ENCODE results near the gene CABLES2.

DNA sequence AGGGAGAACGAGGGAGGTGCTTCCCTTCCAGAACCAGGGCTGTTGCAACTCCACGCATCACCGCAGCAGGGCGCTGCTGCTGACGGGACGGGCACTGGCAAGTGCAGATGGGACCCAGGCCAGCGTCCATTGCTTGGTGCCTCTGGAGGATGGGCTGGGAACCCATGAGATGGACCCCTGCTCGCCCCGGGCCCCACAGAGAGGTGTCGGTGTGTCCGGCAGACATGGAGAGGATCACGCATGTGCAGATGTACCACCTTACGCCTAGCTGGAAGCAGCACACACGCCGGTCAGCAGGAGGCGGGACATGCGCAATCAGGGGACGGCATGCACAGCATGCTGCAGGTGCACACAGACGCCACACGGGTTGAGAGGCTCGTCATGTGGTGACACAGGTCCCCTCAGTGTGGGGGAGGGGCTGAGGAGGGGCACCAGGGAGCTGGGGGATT lies 5.7 kb downstream of the CABLES2 start:
- TF ChIP-seq CTCF (IDR thresholded peaks at IDR 0.05; ENCODE audit: low read length), result peak; percentile 75
- TF ChIP-seq EZH2 (IDR thresholded peaks at IDR 0.05; ENCODE audit: borderline replicate concordance, low read length), result no peak

All from OCI-LY1 (cell line).